ENCODE results near the gene AKAP6. TPM values are rescaled to one million over a fixed set of nuclear protein-coding genes. Genes with fewer than 3 reads are reported as not detected.

The AKAP6 gene
- total RNA-seq, 1 donor from 2014 or later: 2.8 TPM

DNA sequence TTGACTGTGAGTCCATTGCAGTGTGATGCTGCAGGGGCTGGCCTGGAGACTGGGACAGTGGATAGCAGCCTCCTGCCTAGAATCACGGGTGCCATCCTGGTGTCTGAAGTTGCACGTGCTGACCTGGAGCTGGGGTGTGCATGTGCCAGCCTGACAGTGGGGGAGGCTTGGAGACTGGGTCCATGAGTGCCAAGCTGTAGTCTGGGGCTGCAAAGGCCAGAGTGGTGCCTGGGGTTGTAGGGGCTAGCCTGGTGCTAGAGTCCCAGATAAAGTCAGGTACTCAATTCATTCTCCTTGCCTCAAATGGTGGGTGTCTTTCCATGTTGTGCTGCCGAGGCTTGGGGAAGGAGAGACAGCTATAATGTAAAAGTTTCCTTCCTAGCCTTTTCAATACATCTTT is 427.7 kb downstream of the AKAP6 start:
- no peaks in the 10 kb centered on the region for H3K36me3 ChIP-seq (ENCODE audit: insufficient read depth, low read length)
- DNase-seq (ENCODE audit: low read depth) (no peak), FAIRE-seq (no peak)
- H3K4me1 Mint-ChIP-seq (ENCODE audit: low read depth, unreplicated experiment): peaks cover 3% of the 10 kb centered on the region
- no peak overlapping the region for H3K9ac ChIP-seq (ENCODE audit: low read length)
- H3K27ac ChIP-seq (ENCODE audit: low read depth, low read length): no peak overlapping the region
- H4K20me1 ChIP-seq (ENCODE audit: insufficient read depth, low read length): no peaks in the 10 kb centered on the region
- peaks cover 15% of the 10 kb centered on the region for H3K9me3 Mint-ChIP-seq (ENCODE audit: unreplicated experiment)
- H3K36me3 Mint-ChIP-seq (ENCODE audit: low read depth, unreplicated experiment): no peaks in the 10 kb centered on the region
- H3K27ac Mint-ChIP-seq (ENCODE audit: unreplicated experiment): no peak overlapping the region
- H3K27me3 Mint-ChIP-seq (ENCODE audit: low read depth, unreplicated experiment): no peaks in the 10 kb centered on the region
- no peak overlapping the region for H3K4me2 ChIP-seq (ENCODE audit: low read length)
- no peaks in the 10 kb centered on the region for H3K27me3 ChIP-seq (ENCODE audit: insufficient read depth, low read length)
- no peak overlapping the region for H3K4me3 ChIP-seq (ENCODE audit: insufficient read depth, low read depth, low read length)
- no peak overlapping the region for H3K4me3 Mint-ChIP-seq (ENCODE audit: unreplicated experiment)
- no peak overlapping the region for H2AFZ ChIP-seq (ENCODE audit: low read depth, low read length)
- no peaks in the 10 kb centered on the region for H3K79me2 ChIP-seq (ENCODE audit: insufficient read depth, low read length)
- H3K9me3 ChIP-seq (ENCODE audit: insufficient read depth, low read depth, low read length): no peaks in the 10 kb centered on the region
- peaks cover 8% of the 10 kb centered on the region for H3K4me1 ChIP-seq (ENCODE audit: insufficient read depth, low read length)
- TF ChIP-seq CTCF (IDR thresholded peaks at IDR 0.05; ENCODE audit: insufficient read depth, low read depth, low read length): no peak
- TF ChIP-seq EZH2 (IDR thresholded peaks at IDR 0.05; ENCODE audit: insufficient read depth, low read length): no peak

- Mint-ChIP-seq H3K27ac (ENCODE audit: unreplicated experiment) (no peak overlapping the region), H3K36me3 (ENCODE audit: low read depth, unreplicated experiment) (no peaks in the 10 kb centered on the region), H3K9me3 (ENCODE audit: unreplicated experiment) (peaks cover 15% of the 10 kb centered on the region), H3K4me1 (ENCODE audit: low read depth, unreplicated experiment) (peaks cover 3% of the 10 kb centered on the region), H3K4me3 (ENCODE audit: unreplicated experiment) (no peak overlapping the region), H3K27me3 (ENCODE audit: low read depth, unreplicated experiment) (no peaks in the 10 kb centered on the region)
- no peak overlapping the region for H3K4me2 ChIP-seq (ENCODE audit: low read length)
- no peak overlapping the region for H3K9ac ChIP-seq (ENCODE audit: low read length)
- H3K4me3 ChIP-seq (ENCODE audit: insufficient read depth, low read depth, low read length): no peak overlapping the region
- FAIRE-seq (no peak), DNase-seq (ENCODE audit: low read depth) (peak; percentile 32)
- no peaks in the 10 kb centered on the region for H3K9me3 ChIP-seq (ENCODE audit: insufficient read depth, low read depth, low read length)
- TF ChIP-seq EZH2 (IDR thresholded peaks at IDR 0.05; ENCODE audit: insufficient read depth, low read length): no peak
- no peak for TF ChIP-seq CTCF (IDR thresholded peaks at IDR 0.05; ENCODE audit: insufficient read depth, low read depth, low read length)
- no peak overlapping the region for H3K27ac ChIP-seq (ENCODE audit: low read depth, low read length)
- H4K20me1 ChIP-seq (ENCODE audit: insufficient read depth, low read length): no peaks in the 10 kb centered on the region
- no peak overlapping the region for H2AFZ ChIP-seq (ENCODE audit: low read depth, low read length)
- no peaks in the 10 kb centered on the region for H3K27me3 ChIP-seq (ENCODE audit: insufficient read depth, low read length)
- H3K4me1 ChIP-seq (ENCODE audit: insufficient read depth, low read length): peaks cover 8% of the 10 kb centered on the region
- H3K79me2 ChIP-seq (ENCODE audit: insufficient read depth, low read length): no peaks in the 10 kb centered on the region
- no peaks in the 10 kb centered on the region for H3K36me3 ChIP-seq (ENCODE audit: insufficient read depth, low read length)
Observed at GRCh38 chr14:32757568-32757967, 428.5 kb downstream of the AKAP6 start.

DNA sequence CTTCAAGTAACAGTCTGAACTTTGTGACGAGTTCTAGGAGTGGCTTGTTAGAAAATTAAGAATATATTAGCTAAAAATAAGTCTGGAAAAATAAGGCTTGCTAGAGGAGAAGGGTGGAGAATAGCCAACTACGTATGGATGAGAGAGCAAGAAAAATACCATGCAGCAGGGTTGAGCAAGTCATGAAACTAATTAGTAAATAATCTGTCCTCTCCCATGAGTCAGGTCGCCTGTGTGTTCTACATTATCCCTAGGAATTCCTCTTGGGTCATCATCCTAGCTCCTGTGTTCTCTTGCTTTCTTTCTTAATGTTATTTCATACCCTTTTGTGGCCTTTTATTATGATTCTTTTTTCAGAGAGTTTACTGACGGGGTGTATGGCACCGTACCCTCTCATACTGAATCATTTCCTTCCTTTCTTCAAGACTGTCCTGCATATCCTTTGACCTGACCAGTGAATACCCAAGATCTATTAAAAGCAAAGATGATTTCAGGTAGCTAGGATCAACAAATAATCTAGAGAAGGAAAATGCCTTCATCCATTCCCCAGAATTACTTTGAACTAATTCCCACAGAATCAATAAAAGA is 432.4 kb downstream of the AKAP6 start:
- no peak for FAIRE-seq
- Histone ChIP-seq H3K36me3 (ENCODE audit: insufficient read depth, low read length) (no peaks in the 10 kb centered on the region), H3K9me3 (ENCODE audit: insufficient read depth, low read depth, low read length) (no peaks in the 10 kb centered on the region), H3K4me1 (ENCODE audit: insufficient read depth, low read length) (peaks cover 21% of the 10 kb centered on the region), H3K9ac (ENCODE audit: low read length) (no peak overlapping the region), H3K4me2 (ENCODE audit: low read length) (peak overlapping the region; percentile 40), H4K20me1 (ENCODE audit: insufficient read depth, low read length) (no peaks in the 10 kb centered on the region), H2AFZ (ENCODE audit: low read depth, low read length) (no peak overlapping the region), H3K27ac (ENCODE audit: low read depth, low read length) (peak overlapping the region; percentile 21), H3K79me2 (ENCODE audit: insufficient read depth, low read length) (no peaks in the 10 kb centered on the region), H3K27me3 (ENCODE audit: insufficient read depth, low read length) (no peaks in the 10 kb centered on the region), H3K4me3 (ENCODE audit: insufficient read depth, low read depth, low read length) (no peak overlapping the region)
- H3K36me3 Mint-ChIP-seq (ENCODE audit: low read depth, unreplicated experiment): no peaks in the 10 kb centered on the region
- DNase-seq (ENCODE audit: low read depth): peak; percentile 40
- peaks cover 3% of the 10 kb centered on the region for H3K4me1 Mint-ChIP-seq (ENCODE audit: low read depth, unreplicated experiment)
- peaks cover 3% of the 10 kb centered on the region for H3K9me3 Mint-ChIP-seq (ENCODE audit: unreplicated experiment)
- TF ChIP-seq CTCF (IDR thresholded peaks at IDR 0.05; ENCODE audit: insufficient read depth, low read depth, low read length) (no peak), EZH2 (IDR thresholded peaks at IDR 0.05; ENCODE audit: insufficient read depth, low read length) (no peak)
- no peak overlapping the region for H3K4me3 Mint-ChIP-seq (ENCODE audit: unreplicated experiment)
- H3K27ac Mint-ChIP-seq (ENCODE audit: unreplicated experiment): no peak overlapping the region
- no peaks in the 10 kb centered on the region for H3K27me3 Mint-ChIP-seq (ENCODE audit: low read depth, unreplicated experiment)
